GM12872 (cell line): ENCODE results near the gene TMEM247.

ENCODE experiments used
- CTCF ChIP-seq: IDR thresholded peaks from 3 replicates; pipeline ENCODE4 v1.5.1; 2011; ENCODE audit warnings: low read depth, mild to moderate bottlenecking, low read length, moderate library complexity; ENCODE audit not compliant: insufficient read depth

Gene TMEM247

GRCh38 chr2:46479265-46479664, at the start of gene TMEM247:
TMEM247 (plus strand) TSS chr2:46479565.
- no peak for TF ChIP-seq CTCF

GRCh38 chr2:46430413-46430812, 49.0 kb upstream of the TMEM247 start:
- no peak for TF ChIP-seq CTCF

- TF ChIP-seq CTCF, result no peak
Measured at GRCh38 chr2:46430992-46431391, 48.4 kb upstream of the TMEM247 start.

- TF ChIP-seq CTCF, result no peak
Measured at GRCh38 chr2:46431481-46432235, 47.7 kb upstream of the TMEM247 start.

GRCh38 chr2:46434851-46435273, 44.5 kb upstream of the TMEM247 start:
- TF ChIP-seq CTCF, result no peak

- no peak for TF ChIP-seq CTCF
Measured at GRCh38 chr2:46435353-46435752, 44.0 kb upstream of the TMEM247 start.

GRCh38 chr2:46435796-46436360, 43.5 kb upstream of the TMEM247 start:
- no peak for TF ChIP-seq CTCF
